Testis (tissue), 2 donors: ENCODE data around the gene CFDP1.

Experiments used
- POLR2A ChIP-seq: fragments of 450-650 bp; IDR thresholded peaks from one replicate; pipeline ENCODE4 v1.6.1; 2017; ENCODE audit warnings: antibody characterized with exemption, mild to moderate bottlenecking, moderate library complexity
- TF ChIP-seq, protein P1 (sequence below), 3 experiments: fragments of 450-650 bp in 2 of 3; fragments of 200-600 bp in 1 of 3; sonication (generic) in 1 of 3; IDR thresholded peaks; one replicate each; pipeline ENCODE4 v1.5.1; 2016 to 2019; ENCODE audit warnings: antibody characterized with exemption in 3 of 3, mild to moderate bottlenecking in 2 of 3, moderate library complexity in 1 of 3

DNA sequence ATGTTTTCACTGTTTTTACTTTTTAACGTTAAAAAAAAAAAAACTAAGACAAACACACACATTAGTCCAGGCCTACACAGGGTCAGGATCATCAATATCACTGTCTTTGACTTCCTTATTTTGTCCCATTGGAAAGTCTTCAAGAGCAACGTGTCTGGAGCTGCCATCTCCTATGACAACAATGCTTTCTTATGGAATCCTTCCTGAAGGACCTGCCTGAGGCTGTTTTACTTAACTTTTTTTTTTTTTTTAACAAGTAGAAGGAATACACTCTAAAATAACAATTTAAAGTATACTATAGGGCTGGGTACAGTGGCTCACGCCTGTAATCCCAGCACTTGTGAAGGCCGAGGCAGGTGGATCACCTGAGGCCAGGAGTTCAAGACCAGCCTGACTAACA is 110.1 kb downstream of the CFDP1 start:
- TF ChIP-seq, protein P1, sequence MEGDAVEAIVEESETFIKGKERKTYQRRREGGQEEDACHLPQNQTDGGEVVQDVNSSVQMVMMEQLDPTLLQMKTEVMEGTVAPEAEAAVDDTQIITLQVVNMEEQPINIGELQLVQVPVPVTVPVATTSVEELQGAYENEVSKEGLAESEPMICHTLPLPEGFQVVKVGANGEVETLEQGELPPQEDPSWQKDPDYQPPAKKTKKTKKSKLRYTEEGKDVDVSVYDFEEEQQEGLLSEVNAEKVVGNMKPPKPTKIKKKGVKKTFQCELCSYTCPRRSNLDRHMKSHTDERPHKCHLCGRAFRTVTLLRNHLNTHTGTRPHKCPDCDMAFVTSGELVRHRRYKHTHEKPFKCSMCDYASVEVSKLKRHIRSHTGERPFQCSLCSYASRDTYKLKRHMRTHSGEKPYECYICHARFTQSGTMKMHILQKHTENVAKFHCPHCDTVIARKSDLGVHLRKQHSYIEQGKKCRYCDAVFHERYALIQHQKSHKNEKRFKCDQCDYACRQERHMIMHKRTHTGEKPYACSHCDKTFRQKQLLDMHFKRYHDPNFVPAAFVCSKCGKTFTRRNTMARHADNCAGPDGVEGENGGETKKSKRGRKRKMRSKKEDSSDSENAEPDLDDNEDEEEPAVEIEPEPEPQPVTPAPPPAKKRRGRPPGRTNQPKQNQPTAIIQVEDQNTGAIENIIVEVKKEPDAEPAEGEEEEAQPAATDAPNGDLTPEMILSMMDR (IDR thresholded peaks at IDR 0.05): no peak
- no peak for TF ChIP-seq POLR2A
